OCI-LY1 (cell line): ENCODE measurements around the gene RAB21.
"Not testable (repeated sequence)": the region's sequence is repeated elsewhere in the genome, so short reads cannot be mapped to it uniquely, and the experiment has no call there.

ENCODE experiments used
- H2AFZ ChIP-seq: fragments of 200-600 bp; sonication (generic), shearing (Covaris generic); 2 replicates; pipeline ENCODE4 v1.6.0; 2014; ENCODE audit warnings: antibody characterized with exemption, mild to moderate bottlenecking, low read length
- H3F3A ChIP-seq: fragments of 200-600 bp; sonication (generic), shearing (Covaris generic); 2 replicates; pipeline ENCODE4 v1.6.0; 2014; ENCODE audit warnings: mild to moderate bottlenecking, antibody characterized with exemption, low read length, moderate library complexity; ENCODE audit not compliant: insufficient read depth
- H3K27ac ChIP-seq: fragments of 200-600 bp; sonication (generic); 2 replicates; pipeline ENCODE4 v1.5.1; 2014; ENCODE audit warnings: low read length, mixed run types, mild to moderate bottlenecking, low read depth; ENCODE audit not compliant: poor library complexity, severe bottlenecking
- H3K27me3 ChIP-seq: fragments of 200-600 bp; sonication (generic); 2 replicates; pipeline ENCODE4 v1.6.0; 2014; ENCODE audit warnings: antibody characterized with exemption, mild to moderate bottlenecking, low read length, moderate library complexity; ENCODE audit not compliant: insufficient read depth
- H3K36me3 ChIP-seq: fragments of 200-600 bp; sonication (generic); 2 replicates; pipeline ENCODE4 v1.6.1; 2014; ENCODE audit warnings: mild to moderate bottlenecking, antibody characterized with exemption, low read length, moderate library complexity, mixed read lengths; ENCODE audit not compliant: insufficient read depth
- H3K4me1 ChIP-seq: fragments of 200-600 bp; sonication (generic); 2 replicates; pipeline ENCODE4 v1.5.1; 2014; ENCODE audit warnings: mild to moderate bottlenecking, low read length, moderate library complexity; ENCODE audit not compliant: insufficient read depth, severe bottlenecking
- H3K4me2 ChIP-seq: fragments of 200-600 bp; sonication (generic), shearing (Covaris generic); 2 replicates; pipeline ENCODE4 v1.6.1; 2014; ENCODE audit warnings: low read length
- H3K4me3 ChIP-seq: fragments of 200-600 bp; sonication (generic); 2 replicates; pipeline ENCODE4 v1.5.1; 2014; ENCODE audit warnings: low read length, low read depth, mild to moderate bottlenecking, mixed read lengths; ENCODE audit not compliant: poor library complexity, severe bottlenecking
- H3K79me2 ChIP-seq: fragments of 200-600 bp; shearing (Covaris generic); 2 replicates; pipeline ENCODE4 v1.6.1; 2016; ENCODE audit warnings: mixed run types, low read length, mixed read lengths; ENCODE audit not compliant: insufficient read depth
- H3K9ac ChIP-seq: fragments of 200-600 bp; sonication (generic), shearing (Covaris generic); 2 replicates; pipeline ENCODE4 v1.6.1; 2014; ENCODE audit warnings: mild to moderate bottlenecking, low read length, mixed read lengths
- H3K9me2 ChIP-seq: fragments of 200-600 bp; sonication (generic), shearing (Covaris generic); 2 replicates; pipeline ENCODE4 v1.6.1; 2014; ENCODE audit warnings: low read depth, mild to moderate bottlenecking, low read length, mixed read lengths
- H3K9me3 ChIP-seq: fragments of 200-600 bp; shearing (Covaris generic); 2 replicates; pipeline ENCODE4 v1.6.1; 2014; ENCODE audit warnings: low read length, mixed read lengths
- H4K20me1 ChIP-seq: fragments of 200-600 bp; sonication (generic), shearing (Covaris generic); 2 replicates; pipeline ENCODE4 v1.6.0; 2016; ENCODE audit warnings: mild to moderate bottlenecking, low read length; ENCODE audit not compliant: insufficient read depth
- EZH2 ChIP-seq: fragments of 200-600 bp; sonication (generic), shearing (Covaris generic); IDR thresholded peaks from 2 replicates; pipeline ENCODE4 v1.8.0; 2017; ENCODE audit warnings: borderline replicate concordance, mixed run types, mild to moderate bottlenecking, antibody characterized with exemption, low read length, moderate library complexity, mixed read lengths
- TF ChIP-seq, protein P1 (sequence below): fragments of 200-600 bp; sonication (generic), shearing (Covaris generic); IDR thresholded peaks from 2 replicates; pipeline ENCODE4 v1.5.1; 2017; ENCODE audit warnings: mild to moderate bottlenecking, antibody characterized with exemption, low read length, moderate library complexity, mixed read lengths

The RAB21 gene

DNA sequence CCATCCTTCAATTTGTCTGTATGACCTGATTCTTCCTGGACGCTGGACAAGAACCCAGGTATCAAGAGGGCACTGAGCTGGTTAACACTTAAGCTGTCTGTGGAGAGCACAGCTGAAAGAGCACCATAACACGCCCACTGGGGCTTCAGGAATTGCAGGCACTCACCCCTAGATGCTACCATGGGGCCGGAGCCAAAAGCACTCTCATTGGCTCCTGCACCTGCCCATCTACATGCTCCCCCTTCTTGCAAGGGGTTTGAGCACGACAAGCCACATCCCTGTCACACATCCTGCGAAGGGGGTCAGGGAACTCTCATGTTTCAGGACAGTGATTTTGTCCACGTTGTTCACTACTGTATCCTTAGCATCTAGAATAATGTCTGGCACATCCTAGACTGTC lies 49.8 kb downstream of the RAB21 start:
- Histone ChIP-seq H3K27ac (no peak overlapping the region), H3F3A (no peaks in the 10 kb centered on the region), H3K9me2 (no peaks in the 10 kb centered on the region), H4K20me1 (no peaks in the 10 kb centered on the region), H3K27me3 (no peaks in the 10 kb centered on the region), H3K4me1 (no peaks in the 10 kb centered on the region), H3K9ac (no peak overlapping the region), H3K36me3 (no peaks in the 10 kb centered on the region), H3K9me3 (no peaks in the 10 kb centered on the region), H2AFZ (no peak overlapping the region), H3K79me2 (no peaks in the 10 kb centered on the region), H3K4me2 (no peak overlapping the region), H3K4me3 (no peak overlapping the region)
- TF ChIP-seq EZH2, result no peak
- TF ChIP-seq, protein P1, sequence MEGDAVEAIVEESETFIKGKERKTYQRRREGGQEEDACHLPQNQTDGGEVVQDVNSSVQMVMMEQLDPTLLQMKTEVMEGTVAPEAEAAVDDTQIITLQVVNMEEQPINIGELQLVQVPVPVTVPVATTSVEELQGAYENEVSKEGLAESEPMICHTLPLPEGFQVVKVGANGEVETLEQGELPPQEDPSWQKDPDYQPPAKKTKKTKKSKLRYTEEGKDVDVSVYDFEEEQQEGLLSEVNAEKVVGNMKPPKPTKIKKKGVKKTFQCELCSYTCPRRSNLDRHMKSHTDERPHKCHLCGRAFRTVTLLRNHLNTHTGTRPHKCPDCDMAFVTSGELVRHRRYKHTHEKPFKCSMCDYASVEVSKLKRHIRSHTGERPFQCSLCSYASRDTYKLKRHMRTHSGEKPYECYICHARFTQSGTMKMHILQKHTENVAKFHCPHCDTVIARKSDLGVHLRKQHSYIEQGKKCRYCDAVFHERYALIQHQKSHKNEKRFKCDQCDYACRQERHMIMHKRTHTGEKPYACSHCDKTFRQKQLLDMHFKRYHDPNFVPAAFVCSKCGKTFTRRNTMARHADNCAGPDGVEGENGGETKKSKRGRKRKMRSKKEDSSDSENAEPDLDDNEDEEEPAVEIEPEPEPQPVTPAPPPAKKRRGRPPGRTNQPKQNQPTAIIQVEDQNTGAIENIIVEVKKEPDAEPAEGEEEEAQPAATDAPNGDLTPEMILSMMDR, result no peak

DNA sequence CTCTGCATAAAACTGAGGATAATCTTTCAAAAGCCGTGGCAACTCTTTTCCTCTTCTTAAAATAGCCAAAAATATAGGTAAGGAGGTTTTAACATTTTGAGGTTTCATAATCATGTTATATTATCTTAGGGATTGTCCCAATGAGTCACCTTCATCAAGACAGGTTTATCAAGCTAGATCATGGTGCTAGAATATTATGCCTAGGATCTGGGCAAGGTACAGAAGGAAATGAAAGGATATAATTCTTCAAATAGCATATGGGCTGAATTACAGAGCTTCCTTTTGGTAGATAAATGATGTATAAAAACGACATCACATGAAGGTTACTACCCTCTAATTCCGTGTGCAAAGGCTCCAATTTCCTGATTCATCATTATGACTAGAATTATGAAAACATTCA lies 56.3 kb downstream of the RAB21 start:
- H3K9me3 ChIP-seq, result no peaks in the 10 kb centered on the region
- H3K4me3 ChIP-seq, result no peak overlapping the region
- no peaks in the 10 kb centered on the region for H4K20me1 ChIP-seq
- H3K4me2 ChIP-seq, result no peak overlapping the region
- no peaks in the 10 kb centered on the region for H3K27me3 ChIP-seq
- H2AFZ ChIP-seq, result no peak overlapping the region
- H3F3A ChIP-seq, result no peaks in the 10 kb centered on the region
- no peak overlapping the region for H3K9ac ChIP-seq
- H3K36me3 ChIP-seq, result no peaks in the 10 kb centered on the region
- H3K27ac ChIP-seq, result no peak overlapping the region
- no peaks in the 10 kb centered on the region for H3K9me2 ChIP-seq
- H3K4me1 ChIP-seq, result no peaks in the 10 kb centered on the region
- TF ChIP-seq, protein P1, result no peak
- TF ChIP-seq EZH2, result no peak
- H3K79me2 ChIP-seq, result no peaks in the 10 kb centered on the region

DNA sequence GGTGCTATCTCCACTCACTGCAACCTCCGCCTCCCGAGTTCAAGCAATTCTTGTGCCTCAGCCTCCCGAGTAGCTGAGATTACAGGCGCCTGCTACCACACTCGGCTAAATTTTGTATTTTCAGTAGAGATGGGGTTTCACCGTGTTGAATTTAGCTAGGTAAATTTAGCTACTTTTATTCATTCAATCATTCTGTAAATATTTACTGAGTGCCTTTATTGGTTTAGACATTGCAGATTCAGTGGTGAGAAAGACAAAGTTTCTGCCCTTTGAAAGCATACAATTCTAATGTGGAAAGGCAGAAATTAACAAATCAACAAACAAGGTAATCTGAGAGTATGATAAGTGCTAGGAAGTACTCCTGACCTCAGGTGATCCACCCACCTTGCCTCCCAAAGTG lies 60.6 kb downstream of the RAB21 start:
- not testable (repeated sequence) for H2AFZ ChIP-seq, H3K79me2 ChIP-seq, H3K27ac ChIP-seq, H4K20me1 ChIP-seq, H3K4me2 ChIP-seq, H3K9ac ChIP-seq, H3K27me3 ChIP-seq, H3K9me2 ChIP-seq, H3K4me3 ChIP-seq, H3F3A ChIP-seq, H3K4me1 ChIP-seq, H3K36me3 ChIP-seq, H3K9me3 ChIP-seq

DNA sequence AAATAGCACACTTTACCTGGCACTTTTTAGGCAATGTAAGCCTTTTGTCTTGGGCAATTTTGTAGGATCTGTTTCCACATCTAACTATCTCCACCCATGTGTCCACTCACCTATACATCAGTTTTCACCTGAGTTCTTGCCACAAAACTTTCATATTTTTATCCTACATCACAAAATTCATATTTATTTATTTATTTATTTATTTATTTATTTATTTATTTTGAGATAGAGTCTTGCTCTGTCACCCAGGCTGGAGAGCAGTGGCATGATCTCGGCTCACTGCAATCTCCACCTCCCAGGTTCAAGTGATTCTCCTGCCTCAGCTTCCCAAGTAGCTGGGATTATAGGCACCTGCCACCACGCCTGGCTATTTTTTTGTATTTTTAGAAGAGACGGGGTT lies 67.4 kb downstream of the RAB21 start:
- not testable (repeated sequence) for H3K9me3 ChIP-seq, H3K27me3 ChIP-seq, H3F3A ChIP-seq, H2AFZ ChIP-seq, H3K36me3 ChIP-seq, H3K27ac ChIP-seq, H3K9me2 ChIP-seq, H4K20me1 ChIP-seq, H3K9ac ChIP-seq, H3K4me1 ChIP-seq, H3K79me2 ChIP-seq, H3K4me3 ChIP-seq, H3K4me2 ChIP-seq
